Activated CD8-positive, alpha-beta memory T cell treated with anti-CD3 and anti-CD28 coated beads, Interleukin-2, amount 50 U/mL, for 1 hour (primary cell): ENCODE measurements around the gene CAPN12.
"Not testable (repeated sequence)": the region's sequence is repeated elsewhere in the genome, so short reads cannot be mapped to it uniquely, and the experiment has no call there.

Experiments
- DNase-seq: peaks from one replicate; pipeline ENCODE4 v3.0.0-alpha.2; 2020; ENCODE audit errors: extremely low read depth

The CAPN12 gene

GRCh38 chr19:38744298-38744681 is at the start of gene CAPN12:
Gene CAPN12, minus strand, starts transcription at chr19:38744474. Its CDS starts 309 bp downstream, at chr19:38744165.
- no peak for DNase-seq

GRCh38 chr19:38793671-38794070 is 49.4 kb upstream of the CAPN12 start:
- no peak for DNase-seq

GRCh38 chr19:38793177-38793576 is 48.9 kb upstream of the CAPN12 start:
- no peak for DNase-seq

GRCh38 chr19:38792250-38793111 is 48.2 kb upstream of the CAPN12 start:
- DNase-seq: no peak

GRCh38 chr19:38791451-38792064 is 47.3 kb upstream of the CAPN12 start:
- DNase-seq: not testable (repeated sequence)

GRCh38 chr19:38790507-38791403 is 46.5 kb upstream of the CAPN12 start:
- not testable (repeated sequence) for DNase-seq

GRCh38 chr19:38788478-38789243 is 44.4 kb upstream of the CAPN12 start, which contains the start of gene LGALS7B:
Gene LGALS7B, plus strand, starts transcription at chr19:38789200. Its CDS starts 27 bp downstream, at chr19:38789227.
- no peak for DNase-seq

GRCh38 chr19:38786572-38787265 is 42.4 kb upstream of the CAPN12 start:
- no peak for DNase-seq

- not testable (repeated sequence) for DNase-seq
These were observed 41.8 kb upstream of the CAPN12 start for GRCh38 chr19:38786061-38786460.

GRCh38 chr19:38785187-38785699 is 41.0 kb upstream of the CAPN12 start:
- DNase-seq: no peak

GRCh38 chr19:38784224-38784623 is 40.0 kb upstream of the CAPN12 start:
- no peak for DNase-seq

- DNase-seq: not testable (repeated sequence)
These were observed 37.9 kb upstream of the CAPN12 start for GRCh38 chr19:38782212-38782611.

GRCh38 chr19:38781058-38781457 is 36.8 kb upstream of the CAPN12 start:
- DNase-seq: no peak

GRCh38 chr19:38780443-38780842 is 36.2 kb upstream of the CAPN12 start:
- DNase-seq: no peak

GRCh38 chr19:38778733-38779132 is 34.5 kb upstream of the CAPN12 start:
- no peak for DNase-seq

- no peak for DNase-seq
These were observed 30.1 kb upstream of the CAPN12 start for GRCh38 chr19:38774181-38774950.

GRCh38 chr19:38773469-38774177 is 29.3 kb upstream of the CAPN12 start, which contains the start of gene LGALS7:
Gene LGALS7, minus strand, starts transcription at chr19:38773517. Its CDS starts 25 bp downstream, at chr19:38773492.
- no peak for DNase-seq

GRCh38 chr19:38771569-38771968 is 27.3 kb upstream of the CAPN12 start:
- DNase-seq: not testable (repeated sequence)

GRCh38 chr19:38770949-38771275 is 26.6 kb upstream of the CAPN12 start:
- not testable (repeated sequence) for DNase-seq
